NCI-H446 treated with DMSO at 0.1 percent for 48 hours (cell line): Measurements from ENCODE around the gene TMEM91.
"Not testable (repeated sequence)": the region's sequence is repeated elsewhere in the genome, so short reads cannot be mapped to it uniquely, and the experiment has no call there.

Experiments
- DNase-seq: peaks from one replicate; lab custom pipeline; 2025; lab: John Stamatoyannopoulos, UW

The TMEM91 gene

DNA sequence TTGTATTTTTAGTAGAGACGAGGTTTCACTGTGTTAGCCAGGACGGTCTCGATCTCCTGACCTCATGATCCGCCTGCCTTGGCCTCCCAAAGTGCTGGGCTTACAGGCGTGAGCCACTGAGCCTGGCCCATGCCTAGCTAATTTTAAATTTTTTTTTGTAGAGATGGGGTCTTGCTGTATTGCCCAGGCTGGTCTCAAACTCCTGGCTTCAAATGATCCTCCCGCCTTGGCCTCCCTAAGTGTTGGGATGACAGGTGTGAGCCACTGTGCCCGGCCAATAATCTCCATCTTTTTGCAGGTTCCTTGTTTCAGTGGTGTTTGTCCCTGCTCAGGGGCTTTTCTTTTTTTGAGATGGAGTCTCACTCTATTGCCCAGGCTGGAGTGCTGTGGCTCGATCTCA is 5.2 kb downstream of the TMEM91 start:
- not testable (repeated sequence) for DNase-seq

DNA sequence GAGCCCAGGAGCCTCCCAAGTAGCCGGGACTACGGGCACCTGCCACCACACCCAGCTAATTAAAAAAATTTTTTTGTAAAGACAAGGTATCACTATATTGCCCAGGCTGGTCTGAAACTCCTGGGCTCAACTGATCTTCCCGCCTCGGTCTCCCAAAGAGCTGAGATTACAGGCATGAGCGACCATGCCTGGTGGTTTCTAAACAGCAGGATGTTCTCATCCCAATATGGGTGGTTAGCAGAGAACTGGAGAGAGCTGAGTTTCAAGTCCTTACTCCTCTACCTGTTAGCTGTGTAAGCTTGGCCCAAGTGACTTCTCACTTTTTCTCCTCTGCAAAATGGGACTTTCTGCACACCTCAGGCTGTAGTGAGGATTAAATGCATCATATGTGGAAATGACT is 8.0 kb downstream of the TMEM91 start:
- no peak for DNase-seq

DNA sequence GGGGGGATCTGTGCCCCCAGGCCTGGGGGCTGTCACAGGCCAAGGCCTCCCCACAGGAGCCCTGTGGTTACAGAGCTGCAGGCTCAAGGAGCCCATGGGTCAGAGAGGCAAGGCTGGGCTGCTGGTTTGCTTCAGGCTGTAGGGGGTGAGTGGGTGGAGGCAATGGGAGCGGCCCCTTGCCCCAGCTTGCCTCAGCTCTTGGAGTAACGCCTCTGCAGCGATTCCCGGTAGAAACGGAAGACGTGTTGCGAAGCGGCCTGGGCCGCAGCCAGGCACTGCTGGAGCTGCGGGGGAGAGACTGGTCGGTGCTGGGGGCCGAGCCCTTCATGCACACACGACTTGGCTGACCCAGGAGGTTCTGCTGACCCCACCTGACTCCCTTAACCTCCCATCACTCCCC is 10.1 kb downstream of the TMEM91 start:
- DNase-seq: no peak

DNA sequence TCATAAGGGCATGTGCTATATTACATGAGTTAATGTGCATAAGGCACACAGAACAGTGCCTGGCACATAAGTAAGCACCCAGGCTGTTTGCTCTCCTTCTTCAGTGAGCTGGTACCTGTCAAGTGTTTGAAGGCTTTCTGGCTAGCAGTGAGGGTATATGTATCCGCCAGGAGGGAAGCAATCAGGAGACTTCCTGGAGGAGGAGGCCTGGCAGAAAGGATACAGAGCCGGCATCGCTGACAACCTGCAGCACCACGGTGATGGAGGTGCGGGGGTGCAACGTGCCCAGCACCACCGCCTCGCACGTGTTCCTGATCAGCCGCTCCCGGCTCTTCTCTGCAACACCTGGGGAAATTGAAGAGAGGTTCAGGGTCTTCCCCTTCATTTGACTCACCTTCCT is 15.3 kb downstream of the TMEM91 start:
- no peak for DNase-seq

DNA sequence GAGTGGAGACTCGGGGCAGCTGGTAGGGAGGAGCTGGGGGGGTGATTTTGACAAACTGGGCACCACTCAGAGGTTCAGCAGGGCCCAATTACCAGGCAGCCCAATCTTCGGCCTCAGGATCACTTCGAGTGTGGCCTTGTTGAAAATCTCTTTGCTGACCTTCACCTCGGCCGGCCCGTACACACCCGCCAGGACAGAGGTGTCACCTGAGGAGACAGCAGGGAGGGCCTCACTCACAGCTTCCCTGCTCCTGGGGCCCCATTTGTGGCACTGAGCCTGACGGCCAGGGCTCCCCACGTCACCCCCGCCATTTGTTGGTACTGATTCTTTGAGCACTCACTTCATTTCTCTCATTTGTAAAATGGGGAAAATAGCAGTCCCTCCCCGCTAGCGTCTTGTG is 16.4 kb downstream of the TMEM91 start:
- no peak for DNase-seq

DNA sequence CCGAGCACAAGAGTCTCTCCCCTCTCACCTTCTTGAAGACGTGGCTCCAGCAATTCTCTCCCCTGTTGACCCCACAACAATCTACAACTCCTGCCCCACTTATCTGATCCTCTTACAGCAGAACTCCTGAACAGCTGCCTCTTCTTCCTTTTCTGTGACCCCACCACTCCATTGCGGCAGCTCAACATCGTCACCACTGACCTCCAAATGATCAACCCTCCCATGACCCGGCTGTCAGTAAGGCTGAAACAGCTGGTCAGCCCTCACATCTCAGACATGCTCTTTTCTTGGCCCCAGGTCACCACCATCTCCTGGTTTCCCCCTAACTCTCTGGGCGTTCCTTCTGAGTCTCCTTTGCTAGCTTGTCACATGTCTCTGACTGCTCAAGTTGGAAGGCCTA is 19.0 kb downstream of the TMEM91 start:
- no peak for DNase-seq

DNA sequence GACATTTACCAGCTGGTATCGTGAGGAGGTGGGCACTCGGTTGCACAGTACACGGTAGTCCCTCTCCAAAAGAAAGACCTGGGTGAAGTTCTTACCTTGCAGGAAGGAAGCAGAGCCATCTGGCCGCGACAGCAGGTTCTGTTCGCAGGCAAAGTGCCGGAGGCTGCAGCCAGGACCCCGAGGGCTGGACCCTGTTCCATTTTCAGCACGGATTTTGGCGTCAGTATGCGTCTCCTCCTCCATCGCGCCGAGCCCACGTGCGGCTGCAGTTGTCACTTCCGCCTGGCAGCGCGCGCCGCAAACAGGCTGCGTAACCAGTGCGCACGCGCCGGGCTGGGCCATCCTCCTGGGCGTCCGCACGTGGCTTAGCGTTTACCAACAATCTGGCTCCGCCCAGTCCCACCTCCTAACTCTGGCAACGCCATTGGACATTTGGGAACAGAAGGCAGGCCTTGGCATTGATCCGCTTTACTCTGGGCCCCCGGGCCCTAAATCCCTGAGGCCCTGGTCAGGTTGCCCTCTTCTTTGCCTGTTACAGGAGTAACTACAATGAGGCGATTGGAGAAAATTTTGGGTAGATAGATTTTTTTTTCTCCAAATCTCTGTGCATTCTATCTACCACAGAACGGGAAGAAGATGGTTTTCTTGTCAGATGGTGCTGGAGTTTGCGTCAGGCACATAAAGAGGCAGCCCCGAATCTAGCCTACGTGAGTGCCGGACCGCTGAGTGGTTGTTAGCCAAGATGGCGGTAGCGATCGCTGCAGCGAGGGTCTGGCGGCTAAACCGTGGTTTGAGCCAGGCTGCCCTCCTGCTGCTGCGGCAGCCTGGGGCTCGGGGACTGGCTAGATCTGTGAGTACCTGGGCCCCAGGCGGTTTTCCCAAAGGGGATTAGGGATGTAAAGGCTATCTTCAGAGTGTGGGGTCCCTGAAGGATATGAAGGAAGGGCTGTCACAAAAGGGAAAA is 21.0 kb downstream of the TMEM91 start, which contains the start of the genes BCKDHA and EXOSC5:
Gene BCKDHA, plus strand, starts transcription at position 733 of the 964 bp plus-strand sequence. Its CDS starts 10 bp downstream, at position 743.
Gene EXOSC5, minus strand, starts transcription at position 274 of the 964 bp plus-strand sequence. Its CDS starts 31 bp downstream, at position 243.
- peak; percentile 99 for DNase-seq

DNA sequence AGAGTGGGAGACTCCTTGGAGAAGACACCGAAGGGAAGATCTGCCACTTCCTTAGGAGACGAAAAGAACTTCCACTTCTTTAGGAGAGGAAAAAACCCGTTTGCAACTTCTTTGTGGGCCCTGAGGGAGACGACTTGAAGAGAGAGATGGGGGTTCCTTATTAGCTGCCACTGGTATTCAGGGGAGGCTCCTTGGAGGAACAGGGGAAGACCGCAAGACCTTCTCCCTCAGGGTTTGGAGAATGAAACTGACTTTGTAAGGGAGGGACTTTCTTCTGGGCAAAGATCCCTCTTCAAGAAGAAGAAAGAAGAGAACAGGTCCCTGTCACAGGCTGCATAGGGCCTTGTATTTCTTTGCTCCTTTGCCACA is 21.7 kb downstream of the TMEM91 start:
- no peak for DNase-seq

DNA sequence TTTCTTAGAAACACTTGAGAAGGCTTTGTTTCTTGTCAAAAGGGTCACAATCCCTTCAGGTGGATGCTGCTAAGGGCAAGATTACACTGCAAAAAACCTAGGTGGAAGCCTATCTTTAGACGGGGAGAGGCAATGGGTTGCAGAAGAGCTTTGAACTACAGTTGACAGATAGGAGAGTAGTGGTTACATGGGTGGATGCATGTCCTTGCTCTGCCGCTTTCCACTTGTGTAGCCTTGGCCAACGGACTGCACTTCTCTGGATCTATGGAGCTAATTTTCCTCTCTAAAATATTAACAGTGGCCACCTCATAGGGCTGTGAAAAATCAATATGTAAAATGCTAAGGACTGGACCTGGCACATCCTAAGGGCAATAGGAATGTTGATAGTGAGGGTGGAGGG is 22.3 kb downstream of the TMEM91 start:
- DNase-seq: no peak

DNA sequence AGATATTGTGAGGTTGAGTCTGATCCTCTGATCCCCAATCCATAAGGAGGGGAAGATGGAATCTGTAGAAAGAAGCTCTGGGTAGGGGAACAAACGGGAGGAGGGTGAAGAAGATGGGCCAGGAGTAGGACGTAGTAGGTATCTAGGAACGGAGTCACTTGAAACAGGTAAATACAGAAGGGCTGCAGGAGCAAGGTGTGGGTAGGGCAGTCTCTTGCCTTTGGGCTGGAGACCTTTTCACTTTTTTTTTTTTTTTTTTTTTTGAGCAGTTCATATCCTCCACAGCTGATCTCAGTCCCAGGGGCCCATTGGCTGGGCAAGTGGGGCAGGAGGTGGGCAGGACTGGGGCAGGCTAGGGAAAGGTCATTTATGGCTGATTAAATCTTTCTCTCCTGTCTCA is 22.8 kb downstream of the TMEM91 start:
- no peak for DNase-seq

DNA sequence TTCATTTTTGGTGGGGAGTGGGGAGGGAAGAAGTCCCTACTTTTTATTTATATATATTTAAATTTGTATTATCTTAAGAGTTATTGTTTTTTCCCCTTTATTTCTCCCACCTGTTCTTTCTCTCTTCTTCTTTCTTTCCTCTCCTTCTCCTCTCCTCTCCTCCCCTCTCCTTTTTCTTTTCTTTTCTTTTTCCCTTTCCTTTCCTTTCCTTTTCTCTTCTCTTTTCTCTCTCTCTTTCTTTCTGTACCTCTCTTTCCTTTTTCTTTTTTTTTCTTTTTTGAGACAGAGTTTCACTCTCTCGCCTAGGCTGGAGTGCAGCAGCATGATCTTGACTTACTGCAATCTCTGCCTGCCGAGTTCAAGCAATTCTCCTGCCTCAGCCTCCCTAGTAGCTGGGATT is 23.2 kb downstream of the TMEM91 start:
- DNase-seq: no peak

DNA sequence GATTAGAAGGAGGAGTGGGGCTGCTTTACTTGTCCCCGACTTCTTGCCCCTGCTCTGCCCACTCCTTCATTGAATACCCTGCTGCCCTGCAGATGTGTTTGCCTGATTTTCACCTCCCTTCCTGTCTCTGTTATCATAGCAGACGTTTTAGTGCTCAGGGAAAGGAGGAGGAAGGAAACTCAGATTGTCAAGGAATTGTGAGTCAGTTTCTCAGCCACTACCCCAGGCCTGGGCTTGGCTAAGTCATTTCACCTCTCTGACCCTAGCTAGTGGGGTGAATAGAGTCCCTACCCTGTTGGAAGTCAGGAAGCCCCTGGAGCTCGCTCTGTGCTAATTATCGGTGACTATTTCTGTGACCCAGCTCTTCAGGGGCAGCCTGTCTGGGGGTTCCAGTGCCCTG is 25.1 kb downstream of the TMEM91 start:
- no peak for DNase-seq

DNA sequence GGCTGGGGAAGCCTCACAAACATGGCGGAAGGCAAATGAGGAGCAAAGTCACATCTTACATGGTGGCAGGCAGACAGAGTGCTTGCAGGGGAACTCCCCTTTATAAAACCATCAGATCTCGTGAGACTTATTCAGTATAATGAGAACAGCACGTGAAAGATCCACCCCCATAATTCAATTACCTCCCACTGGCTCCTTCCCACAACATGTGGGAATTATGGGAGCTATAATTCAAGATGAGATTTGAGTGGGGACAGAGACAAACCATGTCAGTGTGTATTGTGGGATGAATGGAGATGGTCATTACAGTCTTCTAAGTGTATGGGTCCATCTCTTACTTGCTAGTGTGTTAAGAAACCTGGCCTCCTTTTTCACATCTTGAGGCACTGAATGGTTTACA is 25.7 kb downstream of the TMEM91 start:
- DNase-seq: no peak

DNA sequence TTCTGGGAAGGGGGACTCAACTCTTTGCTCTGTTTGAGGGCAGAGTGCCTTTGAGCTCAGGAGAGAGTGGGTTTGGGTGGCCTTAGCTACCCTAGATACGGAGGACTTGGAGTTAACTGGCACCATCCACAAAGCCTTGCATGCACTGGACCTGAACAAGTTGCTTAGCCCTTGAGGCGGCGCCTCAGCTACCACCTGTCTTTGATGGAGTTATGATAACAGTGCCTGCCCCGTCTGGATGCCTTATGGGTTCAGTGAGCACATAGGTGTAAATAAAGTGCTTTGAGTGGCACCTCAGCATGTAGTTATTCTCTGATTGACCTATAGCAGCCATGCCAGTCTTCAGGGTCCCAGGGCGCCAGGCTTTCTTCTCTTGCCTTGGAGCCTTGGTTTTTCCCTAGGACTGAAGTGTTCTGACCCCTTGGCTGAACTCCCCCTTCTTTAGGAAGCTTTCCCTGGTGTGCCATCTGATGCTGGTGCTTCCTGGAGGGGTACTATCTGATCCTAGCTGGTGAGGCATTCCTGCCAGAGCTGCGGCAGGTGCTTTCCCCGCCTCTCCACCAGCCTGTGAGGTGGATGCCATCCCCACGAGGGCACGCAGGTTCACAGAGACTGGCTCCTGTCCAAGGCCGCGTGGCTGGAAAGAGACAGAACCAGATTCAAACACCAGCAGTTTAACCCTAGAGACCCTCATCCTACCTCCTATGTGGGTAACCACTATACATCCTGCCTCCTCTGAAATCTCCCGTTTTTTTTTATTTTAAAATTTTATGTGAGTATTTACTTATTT is 27.0 kb downstream of the TMEM91 start:
- DNase-seq: no peak

DNA sequence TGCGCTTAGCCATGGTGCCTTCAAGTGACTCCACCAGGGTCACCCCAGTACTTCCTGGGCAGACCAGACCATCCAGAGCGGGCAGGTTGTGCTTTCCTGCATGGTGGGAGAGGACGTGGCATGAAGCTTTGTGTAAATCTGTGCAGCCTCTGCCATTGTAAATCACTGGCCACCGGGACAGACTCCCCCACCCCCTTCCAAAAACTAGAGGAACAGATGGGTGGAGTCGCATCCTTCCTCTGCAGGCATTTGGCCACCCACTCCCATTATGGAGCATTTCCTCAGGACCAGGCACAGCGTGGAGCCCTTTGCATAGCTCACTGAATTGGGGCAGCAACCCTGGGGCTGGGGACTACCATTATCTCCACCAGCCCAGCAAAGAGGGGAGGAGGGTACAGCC is 29.4 kb downstream of the TMEM91 start:
- no peak for DNase-seq

DNA sequence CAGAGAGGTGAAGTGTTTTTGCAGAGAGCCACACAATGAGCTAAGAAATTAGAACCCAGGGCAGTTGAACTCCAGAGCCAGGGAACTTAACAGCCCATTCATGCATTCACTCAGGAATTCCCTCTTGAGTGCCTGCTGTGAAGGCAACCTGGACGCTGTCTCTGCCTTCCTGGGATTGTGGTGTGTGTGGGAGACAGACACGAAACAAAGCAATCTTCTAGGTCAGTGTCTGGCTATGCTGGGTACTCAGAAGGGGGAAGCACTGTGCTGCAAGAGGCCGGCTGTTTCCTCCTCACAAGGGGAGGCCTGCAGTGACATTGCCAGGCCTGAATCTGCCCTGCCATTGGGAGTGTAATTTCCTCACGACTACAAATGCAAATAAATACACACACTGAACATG is 30.9 kb downstream of the TMEM91 start:
- no peak for DNase-seq

DNA sequence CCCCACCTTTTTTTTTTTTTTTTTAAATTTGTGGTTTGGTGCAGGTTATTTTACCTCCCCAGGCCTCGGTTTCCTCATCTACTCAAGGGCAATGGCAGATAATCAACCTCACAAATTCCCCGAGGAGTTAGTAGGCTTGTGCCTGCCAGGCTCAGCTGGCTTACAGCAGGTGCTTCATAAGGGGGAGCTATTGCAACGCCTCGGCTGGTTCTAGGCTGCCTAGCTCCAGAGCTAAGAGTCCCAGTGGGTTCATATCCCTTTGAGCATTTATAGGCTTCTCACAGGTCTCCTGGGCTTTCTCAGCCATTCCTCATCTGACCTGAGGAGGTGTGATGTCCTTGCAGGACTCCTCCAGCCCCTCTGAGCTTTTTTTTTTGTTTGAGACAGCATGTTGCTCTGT is 31.9 kb downstream of the TMEM91 start:
- no peak for DNase-seq

DNA sequence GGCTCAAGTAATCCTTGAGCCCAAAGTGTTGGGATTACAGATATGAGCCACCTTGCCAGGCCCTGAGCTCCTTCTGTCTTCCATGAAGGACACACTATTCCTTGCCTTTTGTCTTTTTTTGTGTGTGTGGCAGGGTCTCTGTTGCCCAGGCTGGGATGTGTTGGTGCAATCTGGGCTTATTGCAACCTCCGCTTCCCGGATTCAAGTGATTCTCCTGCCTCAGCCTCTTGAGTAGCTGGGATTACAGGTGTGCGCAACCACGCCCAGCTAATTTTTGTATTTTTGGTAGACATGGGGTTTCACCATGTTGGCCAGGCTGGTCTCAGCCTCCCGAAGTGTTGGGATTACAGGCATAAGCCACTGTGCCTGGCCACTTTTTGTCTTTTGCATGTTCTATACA is 32.5 kb downstream of the TMEM91 start:
- not testable (repeated sequence) for DNase-seq

DNA sequence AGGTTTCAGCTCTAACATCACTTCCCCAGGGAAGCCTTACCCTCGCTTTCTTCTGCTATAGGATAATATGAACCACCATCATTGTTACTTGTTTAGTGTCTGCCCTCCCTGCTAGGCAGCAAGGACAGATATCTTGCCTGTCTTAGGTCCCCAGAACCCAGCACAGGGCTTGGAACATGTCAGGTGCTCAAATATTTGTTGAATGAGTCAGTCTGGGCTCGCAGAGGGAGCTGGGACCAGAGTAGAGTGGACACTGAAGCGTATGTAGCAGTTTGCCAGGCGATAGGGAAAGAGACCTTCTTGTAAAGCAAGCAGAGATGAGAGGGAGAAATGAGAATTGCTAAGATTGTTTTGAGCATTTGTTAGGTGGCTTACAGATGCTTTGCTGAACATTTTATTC is 33.0 kb downstream of the TMEM91 start:
- no peak for DNase-seq

DNA sequence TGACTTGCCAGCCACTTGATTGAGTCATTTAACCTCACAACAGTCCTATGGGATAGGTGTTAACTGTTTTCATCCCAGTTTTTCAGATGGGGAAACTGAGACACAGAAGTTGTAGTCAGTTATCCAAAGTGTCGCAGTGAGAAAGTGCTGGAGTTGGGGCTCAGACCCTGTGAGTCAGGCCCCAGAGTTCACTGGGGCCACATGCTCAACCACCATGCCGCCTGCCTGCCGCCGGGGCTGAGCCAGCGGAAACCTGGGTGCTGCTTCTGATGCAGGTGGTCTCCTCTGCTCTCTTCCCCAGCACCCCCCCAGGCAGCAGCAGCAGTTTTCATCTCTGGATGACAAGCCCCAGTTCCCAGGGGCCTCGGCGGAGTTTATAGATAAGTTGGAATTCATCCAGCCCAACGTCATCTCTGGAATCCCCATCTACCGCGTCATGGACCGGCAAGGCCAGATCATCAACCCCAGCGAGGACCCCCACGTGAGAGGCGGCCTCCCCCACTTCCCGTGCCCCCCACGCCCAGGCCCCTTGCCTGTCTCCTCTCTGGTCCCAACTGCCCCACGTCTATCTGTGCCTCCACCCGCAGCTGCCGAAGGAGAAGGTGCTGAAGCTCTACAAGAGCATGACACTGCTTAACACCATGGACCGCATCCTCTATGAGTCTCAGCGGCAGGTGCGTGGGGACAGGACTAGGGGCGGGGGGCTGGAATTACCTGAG is 34.2 kb downstream of the TMEM91 start:
- no peak for DNase-seq

DNA sequence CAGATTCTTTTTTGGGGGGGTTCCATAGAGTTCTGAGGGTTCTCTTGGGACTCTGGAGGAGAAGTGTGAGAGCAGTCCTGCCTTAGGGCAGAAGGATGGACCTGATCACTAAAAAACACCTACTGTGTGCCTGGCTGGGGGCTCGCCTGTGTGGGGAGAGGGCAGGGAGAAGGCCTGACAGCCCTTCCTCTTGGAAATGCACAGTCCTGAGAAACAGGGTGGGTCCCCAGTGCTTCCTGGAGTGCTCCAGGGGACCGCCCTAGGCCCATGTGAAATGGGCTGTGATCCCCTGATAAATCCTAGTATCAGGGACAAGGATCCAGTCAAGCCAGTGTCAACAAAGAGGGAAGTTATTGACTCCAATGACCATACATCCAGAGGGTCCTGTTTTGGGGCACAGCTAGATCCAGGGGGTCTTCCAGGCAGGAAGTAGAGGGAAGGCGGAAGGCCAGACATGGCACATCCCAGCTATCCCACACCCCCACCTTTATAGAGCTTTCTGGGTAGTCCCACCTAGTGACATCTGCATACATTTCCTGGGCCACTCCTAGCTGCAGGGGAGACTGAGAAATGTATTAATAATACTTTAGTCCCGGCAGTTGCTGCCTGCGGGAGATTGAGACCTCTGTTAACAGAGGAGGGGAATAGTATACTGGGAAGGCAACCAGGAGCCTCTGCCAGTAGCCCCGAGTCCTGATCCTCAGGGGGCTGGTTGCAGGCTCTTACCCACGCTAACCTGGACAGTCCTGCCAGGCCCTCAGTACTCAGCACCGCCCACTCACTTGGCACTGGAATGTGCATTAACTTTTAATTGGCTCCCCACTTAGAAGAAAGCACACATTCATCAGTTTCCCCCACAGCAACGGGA is 35.0 kb downstream of the TMEM91 start:
- no peak for DNase-seq

DNA sequence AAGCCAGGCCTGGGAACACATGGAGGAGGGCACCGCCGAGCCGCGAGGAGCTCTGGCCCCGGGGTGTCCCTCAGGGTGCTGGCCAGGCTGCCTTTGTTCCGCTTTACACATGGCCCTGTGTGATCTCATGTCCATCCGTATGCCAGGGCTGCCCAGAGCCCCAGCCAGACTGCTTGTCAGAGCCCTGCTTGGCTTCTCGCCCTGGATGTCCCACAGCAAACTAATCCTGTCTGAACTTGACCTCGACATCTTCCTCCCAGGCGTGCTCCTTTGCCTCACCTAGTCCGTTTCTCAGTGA is 35.6 kb downstream of the TMEM91 start:
- no peak for DNase-seq
